GM21528 (cell line): ENCODE results near the gene HOXC11.

ENCODE experiments used
- ATAC-seq: cut with Tn5 transposase; IDR thresholded peaks from one replicate; pipeline ENCODE4 v1.9.1; 2021; ENCODE audit warnings: mild to moderate bottlenecking, moderate library complexity; ENCODE audit not compliant: unreplicated experiment, low FRiP score

HOXC11 gene

DNA sequence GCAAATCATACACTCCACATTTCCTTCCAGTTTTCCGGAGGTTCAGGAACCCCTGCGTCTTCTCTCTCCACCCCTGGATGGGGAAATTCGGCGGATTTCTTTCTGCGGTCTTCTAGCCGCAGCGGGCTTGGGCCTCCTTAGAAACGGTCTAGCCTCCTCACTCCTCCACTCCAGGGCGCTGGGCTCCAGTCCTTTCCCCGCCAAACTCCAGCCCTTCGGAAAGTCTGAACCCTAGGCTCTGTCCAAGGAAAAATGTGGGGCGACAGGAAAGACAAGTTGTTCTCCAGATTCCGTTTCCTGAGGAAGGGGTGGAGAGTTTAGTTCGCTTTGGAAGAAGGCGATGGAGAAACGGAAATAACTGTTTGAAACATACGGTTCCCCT is 10.6 kb downstream of the HOXC11 start:
- no peak for ATAC-seq

- ATAC-seq: no peak
These were observed 11.1 kb downstream of the HOXC11 start for GRCh38 chr12:53983950-53984572.

DNA sequence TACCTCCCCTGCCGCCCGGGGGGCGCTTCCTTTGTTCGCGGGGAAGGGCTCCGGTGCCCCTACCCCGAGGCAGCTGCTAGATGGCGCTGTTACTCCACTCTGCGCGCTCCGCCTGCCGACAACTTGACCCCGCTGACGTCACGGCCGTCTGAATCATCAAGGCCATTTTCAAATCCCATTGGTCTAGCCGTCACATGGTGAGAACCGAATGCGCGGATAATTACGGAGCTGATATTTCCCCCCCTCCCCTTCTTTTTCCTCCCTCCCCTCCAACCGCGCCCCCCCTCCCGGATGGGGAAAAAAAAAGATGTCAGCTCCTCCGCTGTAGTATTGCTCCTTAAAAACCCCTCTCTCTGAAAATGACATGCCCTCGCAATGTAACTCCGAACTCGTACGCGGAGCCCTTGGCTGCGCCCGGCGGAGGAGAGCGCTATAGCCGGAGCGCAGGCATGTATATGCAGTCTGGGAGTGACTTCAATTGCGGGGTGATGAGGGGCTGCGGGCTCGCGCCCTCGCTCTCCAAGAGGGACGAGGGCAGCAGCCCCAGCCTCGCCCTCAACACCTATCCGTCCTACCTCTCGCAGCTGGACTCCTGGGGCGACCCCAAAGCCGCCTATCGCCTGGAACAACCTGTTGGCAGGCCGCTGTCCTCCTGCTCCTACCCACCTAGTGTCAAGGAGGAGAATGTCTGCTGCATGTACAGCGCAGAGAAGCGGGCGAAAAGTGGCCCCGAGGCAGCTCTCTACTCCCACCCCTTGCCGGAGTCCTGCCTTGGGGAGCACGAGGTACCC is 12.2 kb downstream of the HOXC11 start, which contains the start of gene HOXC10:
TSS of gene HOXC10 (plus strand) at position 246 of the 791 bp plus-strand sequence. CDS start at position 360, 114 bp downstream.
- no peak for ATAC-seq

DNA sequence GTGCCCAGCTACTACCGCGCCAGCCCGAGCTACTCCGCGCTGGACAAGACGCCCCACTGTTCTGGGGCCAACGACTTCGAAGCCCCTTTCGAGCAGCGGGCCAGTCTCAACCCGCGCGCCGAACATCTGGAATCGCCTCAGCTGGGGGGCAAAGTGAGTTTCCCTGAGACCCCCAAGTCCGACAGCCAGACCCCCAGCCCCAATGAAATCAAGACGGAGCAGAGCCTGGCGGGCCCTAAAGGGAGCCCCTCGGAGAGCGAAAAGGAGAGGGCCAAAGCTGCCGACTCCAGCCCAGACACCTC is 12.7 kb downstream of the HOXC11 start:
- ATAC-seq: no peak

DNA sequence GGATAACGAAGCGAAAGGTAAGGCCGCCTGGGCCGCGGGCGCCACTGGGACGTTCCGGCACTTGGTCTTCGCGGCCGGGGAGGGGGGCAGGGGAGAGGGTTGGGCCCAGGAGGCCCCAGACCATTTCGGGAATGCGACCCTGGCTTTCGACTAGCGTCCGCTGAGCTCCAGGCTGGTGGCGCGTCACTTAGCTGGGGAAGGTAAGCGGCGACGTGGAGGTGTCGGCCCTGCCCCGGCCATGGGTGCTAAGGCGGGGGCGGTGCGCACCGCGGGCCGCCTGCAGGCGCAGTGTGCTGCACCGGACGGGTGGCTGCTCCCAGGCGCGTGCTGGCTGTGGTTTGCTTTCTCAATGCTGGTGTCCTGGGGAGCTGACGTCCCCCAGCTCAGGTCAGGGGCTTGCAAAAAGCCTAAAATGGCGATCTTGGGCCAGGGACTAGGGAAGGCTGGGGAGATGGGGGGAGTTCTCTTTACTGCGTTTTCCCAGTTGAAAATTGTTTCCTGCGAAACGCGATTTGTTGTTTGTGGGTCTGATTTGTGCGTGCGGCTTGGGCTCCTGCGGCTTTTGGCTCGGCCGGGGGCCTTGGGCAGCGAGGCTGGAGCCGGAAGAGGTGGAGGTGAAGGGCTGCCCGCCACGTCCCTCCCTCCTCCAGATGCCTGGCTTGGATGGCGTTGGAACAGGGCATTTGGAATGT is 13.2 kb downstream of the HOXC11 start:
- no peak for ATAC-seq

GRCh38 chr12:53986686-53987483 is 14.0 kb downstream of the HOXC11 start:
- ATAC-seq: no peak

DNA sequence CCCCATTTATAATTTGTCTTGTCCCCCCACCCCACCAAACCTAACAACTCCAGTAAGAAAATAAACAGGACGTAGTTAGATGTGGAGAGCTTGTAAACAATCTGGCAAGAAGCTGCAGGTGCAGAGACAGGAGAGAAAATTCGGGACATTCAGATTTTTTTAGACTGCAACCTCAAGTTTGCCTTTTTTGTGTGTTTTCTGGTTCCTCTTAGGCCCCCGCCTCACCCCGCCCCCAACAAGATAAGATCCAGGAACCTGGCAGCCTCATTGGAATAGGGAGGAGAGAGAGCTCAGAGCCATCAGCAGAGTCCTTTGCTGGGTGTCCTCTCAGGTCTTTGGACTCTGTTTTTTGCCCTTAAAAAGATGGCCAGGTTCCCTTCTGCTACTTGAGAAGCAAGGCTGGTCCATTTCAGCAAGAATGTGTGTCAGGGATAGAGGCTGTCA is 14.9 kb downstream of the HOXC11 start:
- no peak for ATAC-seq

GRCh38 chr12:53988541-53989226 is 15.8 kb downstream of the HOXC11 start:
- no peak for ATAC-seq

DNA sequence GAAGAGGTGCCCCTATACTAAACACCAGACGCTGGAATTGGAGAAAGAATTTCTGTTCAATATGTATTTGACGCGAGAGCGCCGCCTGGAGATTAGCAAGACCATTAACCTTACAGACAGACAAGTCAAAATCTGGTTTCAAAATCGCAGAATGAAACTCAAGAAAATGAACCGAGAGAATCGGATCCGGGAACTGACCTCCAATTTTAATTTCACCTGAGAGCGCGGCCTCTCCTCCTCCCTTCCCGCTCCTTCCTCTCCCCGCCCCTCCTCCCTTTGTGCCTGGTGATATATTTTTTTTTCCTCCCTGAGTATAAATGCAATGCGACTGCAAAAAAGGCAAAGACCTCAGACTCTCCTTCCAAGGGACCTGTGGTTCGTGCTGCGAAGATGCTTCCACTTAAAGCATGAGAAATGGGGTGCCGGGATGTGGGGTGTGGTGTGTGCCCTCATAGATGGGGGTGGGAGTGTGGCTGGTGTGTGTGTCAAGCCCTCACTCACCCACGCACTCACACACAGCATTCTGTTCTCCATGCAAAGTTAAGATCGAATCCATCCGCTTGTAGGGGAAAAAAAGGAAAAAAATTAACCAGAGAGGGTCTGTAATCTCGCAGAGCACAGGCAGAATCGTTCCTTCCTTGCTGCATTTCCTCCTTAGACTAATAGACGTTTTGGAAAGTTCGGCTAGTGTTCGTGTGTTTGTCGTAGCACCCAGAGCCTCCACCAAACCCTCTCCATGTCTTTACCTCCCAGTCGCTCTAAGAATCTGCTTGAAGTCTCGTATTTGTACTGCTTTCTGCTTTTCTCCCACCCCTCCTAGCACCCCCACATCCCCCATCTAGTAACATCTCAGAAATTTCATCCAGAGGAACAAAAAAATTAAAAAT is 16.5 kb downstream of the HOXC11 start:
- ATAC-seq: no peak

DNA sequence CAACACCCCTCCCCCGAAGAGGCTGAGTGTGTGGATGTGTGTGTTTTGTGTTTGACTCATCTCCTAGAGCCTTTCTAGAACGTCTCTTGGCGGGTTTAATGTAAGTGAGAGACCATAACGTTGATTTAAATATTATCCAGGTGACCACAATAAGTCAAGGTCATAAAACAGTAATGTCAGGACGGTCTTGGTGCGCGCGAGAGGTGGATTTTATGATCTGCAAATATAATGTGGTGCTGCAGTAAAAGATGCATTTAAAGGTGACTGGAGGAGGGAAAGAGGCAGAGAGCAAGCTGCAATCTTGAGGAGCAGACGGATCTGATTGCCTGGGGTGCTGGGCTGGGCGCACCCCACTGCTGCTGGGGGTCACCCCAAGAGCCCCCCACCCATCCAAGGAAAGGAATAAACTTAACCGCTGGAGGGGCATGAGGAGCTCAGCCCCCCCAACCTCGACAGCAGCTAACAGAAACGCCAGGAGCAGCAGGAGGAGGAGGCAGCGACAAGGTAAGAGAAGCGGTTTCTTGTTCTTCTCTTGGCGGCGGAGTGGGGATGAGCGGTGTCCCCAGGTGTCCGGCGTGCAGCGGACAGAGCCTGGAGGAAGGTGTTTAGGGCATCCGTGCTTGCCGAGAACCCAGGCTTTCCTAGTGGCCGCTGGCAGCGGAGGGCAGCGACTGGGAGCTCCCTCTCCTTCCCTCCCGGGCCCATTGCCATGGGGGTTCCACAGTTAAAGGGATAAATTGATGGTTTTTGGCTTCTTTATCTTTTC is 17.6 kb downstream of the HOXC11 start:
- ATAC-seq: no peak

DNA sequence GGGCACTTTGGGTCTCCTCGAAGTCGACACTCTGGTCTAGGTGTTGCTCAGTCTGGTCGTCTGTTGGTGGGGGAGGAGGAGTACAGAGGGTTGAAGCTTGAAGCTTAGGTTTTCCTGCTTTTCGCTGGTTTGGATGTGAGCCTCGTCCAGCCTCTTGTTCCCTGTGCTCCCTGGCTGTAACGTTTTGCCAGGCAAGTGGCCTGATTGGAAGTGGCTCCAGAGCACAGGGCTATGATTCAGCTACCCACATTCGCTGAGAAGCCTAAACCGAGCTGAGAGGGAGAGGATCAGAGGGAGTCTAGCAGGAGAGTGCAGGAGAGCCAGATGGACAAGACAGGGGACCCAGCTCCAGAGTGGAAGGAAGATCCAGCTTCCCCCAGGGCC is 18.1 kb downstream of the HOXC11 start:
- no peak for ATAC-seq

GRCh38 chr12:53992377-53992889 is 19.5 kb downstream of the HOXC11 start:
- no peak for ATAC-seq

DNA sequence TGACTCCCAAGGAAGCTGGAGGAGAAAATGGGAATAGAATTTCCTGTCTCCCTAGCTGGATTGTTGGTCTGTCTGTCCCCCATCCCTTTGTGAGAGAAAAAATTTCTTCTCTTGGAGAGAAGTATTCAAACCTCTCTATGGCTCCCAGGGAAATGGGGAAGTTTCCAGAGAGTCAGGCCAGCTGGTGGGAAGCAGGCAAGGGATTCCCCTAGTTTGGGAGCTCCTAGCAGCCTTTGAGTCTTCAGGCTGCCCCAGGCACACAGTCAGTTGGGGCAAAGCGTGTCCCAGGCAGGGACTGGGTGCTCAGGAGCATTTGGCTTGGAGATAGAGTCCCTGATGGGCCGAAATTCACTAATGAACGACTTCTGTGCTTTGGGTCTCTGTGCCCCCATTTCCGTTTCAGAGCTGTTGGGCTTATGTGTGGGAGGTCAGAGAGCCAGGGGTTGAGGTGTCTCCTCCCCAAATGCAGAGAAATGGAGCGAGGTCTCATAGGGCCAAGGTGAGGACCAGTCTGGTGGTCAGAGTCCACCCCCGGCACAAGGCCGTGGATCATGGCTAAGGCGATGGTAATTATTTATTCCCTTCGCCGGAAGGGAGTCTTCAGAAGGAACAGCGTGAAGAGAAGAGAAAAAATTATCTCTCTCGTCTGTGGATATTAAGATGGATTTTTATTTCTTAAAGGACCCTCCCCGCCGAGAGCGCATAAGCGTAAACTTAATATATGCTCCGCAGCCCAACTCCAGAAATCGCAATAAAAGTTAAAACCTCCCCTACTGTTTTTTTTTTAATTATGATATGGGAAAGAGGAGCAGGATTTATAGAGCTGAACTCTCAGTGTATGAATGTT is 20.5 kb downstream of the HOXC11 start:
- no peak for ATAC-seq

- ATAC-seq: no peak
These were observed 21.0 kb downstream of the HOXC11 start for GRCh38 chr12:53994009-53994263.

- no peak for ATAC-seq
These were observed 21.5 kb downstream of the HOXC11 start for GRCh38 chr12:53994264-53995001.

GRCh38 chr12:53995002-53995377 is 22.1 kb downstream of the HOXC11 start:
- no peak for ATAC-seq
